Thyroid gland (tissue), 4 donors: ENCODE measurements around the gene LOXL1. TPM values are rescaled to one million over a fixed set of nuclear protein-coding genes. Genes with fewer than 3 reads are reported as not detected.

Experiments used
- DNase-seq, 2 donors: peaks; one replicate each; pipeline ENCODE4 v3.0.0-alpha.2; 2019
- H3K27ac ChIP-seq, 3 donors: fragments of 200-600 bp; sonication (generic); 1 replicate in 2 of 3; 2 replicates in 1 of 3; pipeline ENCODE4 v1.5.1; 2016 to 2019; ENCODE audit warnings: mild to moderate bottlenecking in 1 of 3, moderate library complexity in 1 of 3
- H3K27me3 ChIP-seq: fragments of 200-600 bp; sonication (generic); one replicate; pipeline ENCODE4 v1.5.1; 2019
- H3K36me3 ChIP-seq, 2 donors: fragments of 200-600 bp; sonication (generic); one replicate each; pipeline ENCODE4 v1.5.1; 2016 to 2019
- H3K4me1 ChIP-seq, 2 donors: fragments of 200-600 bp; sonication (generic); one replicate each; pipeline ENCODE4 v1.5.1; 2017 to 2019
- H3K4me3 ChIP-seq, 3 donors: fragments of 200-600 bp; sonication (generic); replicated peaks in 1 of 3; 1 replicate in 2 of 3; 2 replicates in 1 of 3; pipeline ENCODE4 v1.5.1; 2016; ENCODE audit warnings: mild to moderate bottlenecking in 1 of 3
- H3K9me3 ChIP-seq: fragments of 200-600 bp; sonication (generic); one replicate; pipeline ENCODE4 v1.5.1; 2017
- POLR2A ChIP-seq, 2 donors: fragments of 450-650 bp; IDR thresholded peaks; one replicate each; pipeline ENCODE4 v1.6.1; 2017; ENCODE audit warnings: antibody characterized with exemption in 2 of 2, mild to moderate bottlenecking in 2 of 2, moderate library complexity in 1 of 2
- WGBS, 2 donors: methylation state at CpG; one replicate each; pipeline ENCODE4 v1.1.5; 2017; 5-methylcytosine and 5-hydroxymethylcytosine counted together
- intact Hi-C: fragments of 100-400 bp; cut with DNase I; formaldehyde crosslinking; loops from one replicate; pipeline ENCODE4 v1.15.1; 2023
- total RNA-seq, 4 donors: library from RNA; depleted of rRNA; stranded (reverse); fragments of >200 nt; gene quantifications; one replicate each; pipeline ENCODE4 v1.2.3, GENCODE V29; 2016
- TF ChIP-seq, protein P1 (sequence below), 6 experiments: fragments of 200-600 bp in 3 of 6; fragments of 450-650 bp in 3 of 6; sonication (generic) in 3 of 6; IDR thresholded peaks; one replicate each; pipeline ENCODE4 v1.5.1; 2016 to 2019; ENCODE audit warnings: antibody characterized with exemption in 6 of 6, mild to moderate bottlenecking in 2 of 6, inconsistent platforms in 1 of 6, moderate library complexity in 1 of 6

Gene LOXL1
- total RNA-seq, 4 donors from 2014 or later: 9.9 to 15.2 (median 12.0) TPM

DNA sequence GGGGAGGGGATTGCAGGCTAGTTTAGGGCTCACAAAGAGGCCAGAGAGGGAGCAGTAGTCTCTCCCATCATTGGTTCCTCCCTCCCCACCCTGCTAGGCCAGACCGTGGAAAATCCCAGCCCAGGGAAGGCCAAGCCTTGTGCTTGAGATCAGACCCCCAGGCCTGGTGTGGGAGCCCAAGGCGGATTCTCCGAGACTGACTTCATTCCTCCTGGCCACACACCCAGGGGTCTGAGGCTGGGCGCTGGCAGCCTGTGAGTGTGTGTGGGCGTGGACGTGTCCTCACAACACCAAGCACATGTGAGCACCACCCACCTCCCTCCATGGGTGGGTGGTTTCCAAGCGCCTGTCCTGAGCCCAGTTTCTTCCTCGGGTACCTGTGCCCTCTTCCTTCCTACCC, 4.1 kb downstream of the LOXL1 start:
- Histone ChIP-seq H3K27ac (no peak overlapping the region), H3K27me3 (no peaks in the 10 kb centered on the region), H3K4me1 (peaks cover 9 to 13% of the 10 kb centered on the region in 2 donors), H3K4me3 (no peak overlapping the region), H3K9me3 (no peaks in the 10 kb centered on the region), H3K36me3 (no peaks in the 10 kb centered on the region)
- 67 to 68% methylated on average over 6 to 7 of the region's 8 CpGs for WGBS, 2 donors
- DNase-seq: no peak
- TF ChIP-seq, protein P1, sequence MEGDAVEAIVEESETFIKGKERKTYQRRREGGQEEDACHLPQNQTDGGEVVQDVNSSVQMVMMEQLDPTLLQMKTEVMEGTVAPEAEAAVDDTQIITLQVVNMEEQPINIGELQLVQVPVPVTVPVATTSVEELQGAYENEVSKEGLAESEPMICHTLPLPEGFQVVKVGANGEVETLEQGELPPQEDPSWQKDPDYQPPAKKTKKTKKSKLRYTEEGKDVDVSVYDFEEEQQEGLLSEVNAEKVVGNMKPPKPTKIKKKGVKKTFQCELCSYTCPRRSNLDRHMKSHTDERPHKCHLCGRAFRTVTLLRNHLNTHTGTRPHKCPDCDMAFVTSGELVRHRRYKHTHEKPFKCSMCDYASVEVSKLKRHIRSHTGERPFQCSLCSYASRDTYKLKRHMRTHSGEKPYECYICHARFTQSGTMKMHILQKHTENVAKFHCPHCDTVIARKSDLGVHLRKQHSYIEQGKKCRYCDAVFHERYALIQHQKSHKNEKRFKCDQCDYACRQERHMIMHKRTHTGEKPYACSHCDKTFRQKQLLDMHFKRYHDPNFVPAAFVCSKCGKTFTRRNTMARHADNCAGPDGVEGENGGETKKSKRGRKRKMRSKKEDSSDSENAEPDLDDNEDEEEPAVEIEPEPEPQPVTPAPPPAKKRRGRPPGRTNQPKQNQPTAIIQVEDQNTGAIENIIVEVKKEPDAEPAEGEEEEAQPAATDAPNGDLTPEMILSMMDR (IDR thresholded peaks at IDR 0.05): no peak
- TF ChIP-seq POLR2A (IDR thresholded peaks at IDR 0.05): no peak
- intact Hi-C loops: no loop called here

DNA sequence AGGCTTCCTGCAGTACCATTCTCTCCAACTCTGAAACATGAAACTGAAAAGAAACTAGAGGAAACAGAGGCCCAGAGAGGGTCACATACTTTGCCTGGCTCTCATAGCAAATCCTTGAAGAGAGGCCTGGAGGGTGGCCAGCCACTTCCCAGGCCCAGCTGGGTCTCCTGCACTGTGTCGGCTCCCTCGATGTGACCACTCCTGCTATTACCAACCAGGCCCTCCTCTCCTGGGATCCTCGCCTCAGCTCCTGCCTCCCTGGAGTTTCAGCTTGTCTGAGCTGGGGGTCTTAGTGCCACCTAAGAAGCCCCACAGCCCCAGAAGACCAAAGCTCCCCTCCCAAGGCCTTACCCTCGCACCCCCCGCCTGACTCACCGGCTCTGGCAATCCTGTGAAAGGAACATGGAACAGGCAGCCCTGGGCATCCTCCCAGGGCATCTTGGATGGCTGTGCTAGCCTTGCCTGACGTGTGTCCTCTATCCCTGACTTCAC, 4.6 kb downstream of the LOXL1 start:
- no peak for TF ChIP-seq POLR2A (IDR thresholded peaks at IDR 0.05)
- TF ChIP-seq, protein P1 (IDR thresholded peaks at IDR 0.05): no peak
- H3K4me3 ChIP-seq: no peak overlapping the region
- WGBS, 2 donors: 80 to 89% methylated on average over 6 of the region's 7 CpGs
- peaks cover 9% of the 10 kb centered on the region in 2 donors for H3K4me1 ChIP-seq
- H3K9me3 ChIP-seq: no peaks in the 10 kb centered on the region
- intact Hi-C loops: no loop called here
- H3K36me3 ChIP-seq: no peaks in the 10 kb centered on the region
- H3K27me3 ChIP-seq: no peaks in the 10 kb centered on the region
- H3K27ac ChIP-seq: no peak overlapping the region
- DNase-seq: no peak

DNA sequence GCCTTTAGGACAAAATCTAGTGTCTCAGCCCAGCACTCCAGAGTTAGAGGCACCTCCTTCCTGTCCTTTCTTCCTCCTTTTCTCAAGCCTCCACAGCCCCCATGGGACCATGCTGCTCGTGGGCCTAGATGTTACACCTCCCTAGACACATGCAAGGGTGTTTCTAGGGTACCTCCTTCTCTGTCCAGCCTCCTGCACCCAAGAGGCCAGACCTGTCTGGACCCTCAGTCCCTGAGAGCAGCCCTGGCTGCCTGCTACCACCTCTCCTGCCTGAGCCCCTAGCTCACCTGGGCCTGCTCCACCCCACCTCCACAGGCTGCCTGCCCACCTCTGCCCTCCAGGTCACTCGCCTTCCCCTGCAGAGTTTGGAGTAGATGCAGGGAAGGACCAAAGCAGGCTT, 5.2 kb downstream of the LOXL1 start:
- no peak for TF ChIP-seq POLR2A (IDR thresholded peaks at IDR 0.05)
- TF ChIP-seq, protein P1 (IDR thresholded peaks at IDR 0.05): no peak
- Histone ChIP-seq H3K9me3 (no peaks in the 10 kb centered on the region), H3K4me1 (peaks cover 6 to 8% of the 10 kb centered on the region in 2 donors), H3K27ac (no peak overlapping the region), H3K4me3 (no peak overlapping the region), H3K27me3 (no peaks in the 10 kb centered on the region), H3K36me3 (no peaks in the 10 kb centered on the region)
- DNase-seq: no peak
- 68 to 71% methylated on average over 2 of the region's 2 CpGs for WGBS, 2 donors
- intact Hi-C loops: no loop called here

DNA sequence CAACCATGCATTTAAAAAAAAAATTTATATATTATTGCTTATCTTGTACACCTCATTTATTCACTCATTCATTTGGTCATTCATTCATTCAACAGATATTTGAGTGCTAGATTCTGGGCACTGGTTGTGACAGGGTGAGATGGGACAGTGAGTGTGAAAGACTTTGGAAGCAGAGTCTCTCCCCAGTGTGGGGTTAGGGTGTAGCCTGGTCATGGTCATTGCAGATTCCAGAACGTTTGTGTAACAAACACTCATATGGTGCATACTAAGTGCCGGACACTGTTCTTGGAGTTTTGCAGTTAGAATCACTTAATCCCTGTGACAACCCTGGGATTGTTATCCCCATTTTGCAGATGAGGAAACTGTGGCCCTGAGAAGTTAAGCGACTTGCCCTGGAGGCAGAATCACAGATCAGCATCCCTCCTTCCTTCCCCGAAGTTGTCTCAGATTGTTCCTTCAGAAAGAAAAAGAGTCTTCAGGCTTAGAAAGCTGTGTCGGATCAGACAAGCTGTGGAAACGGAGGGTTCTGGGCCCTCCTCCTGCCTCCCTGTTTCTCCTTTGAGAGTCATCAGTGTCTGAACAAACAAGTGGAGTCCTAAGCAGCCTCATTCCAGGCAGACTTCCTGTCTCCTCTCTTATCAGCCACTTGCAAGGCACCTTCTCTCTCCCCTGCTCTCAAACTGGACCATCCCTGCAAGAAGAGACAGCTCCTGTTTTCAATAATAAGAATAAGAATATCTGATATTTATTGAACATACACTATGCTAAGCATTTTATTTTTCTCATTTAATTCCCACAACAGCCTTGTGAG, 6.3 kb downstream of the LOXL1 start:
- peaks cover 5 to 6% of the 10 kb centered on the region in 2 donors for H3K4me1 ChIP-seq
- WGBS, 2 donors: 64 to 80% methylated on average over 6 of the region's 6 CpGs

DNA sequence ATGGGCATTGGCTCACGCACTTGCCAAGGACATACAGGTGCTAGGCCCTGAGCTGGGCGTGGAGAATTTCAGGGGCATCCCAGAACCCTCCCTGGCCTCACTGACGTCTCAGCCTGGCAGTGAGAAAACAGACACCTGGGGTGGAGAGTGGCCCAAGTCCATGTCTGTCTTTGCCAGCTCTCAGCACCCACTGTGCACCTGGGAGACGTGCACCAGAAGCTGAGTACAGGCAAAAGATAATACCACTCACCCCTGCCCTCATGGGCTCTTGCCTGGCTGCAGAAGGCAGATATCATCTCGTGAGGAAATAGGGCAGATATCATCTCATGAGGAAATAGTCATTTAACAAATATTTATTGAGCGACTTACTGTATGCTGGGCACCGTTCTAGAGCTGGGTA, 8.0 kb downstream of the LOXL1 start:
- WGBS, 2 donors: 89 to 96% methylated on average over 5 to 6 of the region's 7 CpGs
- no peaks in the 10 kb centered on the region for H3K9me3 ChIP-seq
- H3K27me3 ChIP-seq: no peaks in the 10 kb centered on the region
- H3K27ac ChIP-seq: no peak overlapping the region
- H3K36me3 ChIP-seq: no peaks in the 10 kb centered on the region
- intact Hi-C loops: no loop called here
- TF ChIP-seq POLR2A (IDR thresholded peaks at IDR 0.05): no peak
- TF ChIP-seq, protein P1 (IDR thresholded peaks at IDR 0.05): no peak
- no peaks in the 10 kb centered on the region for H3K4me1 ChIP-seq
- no peak for DNase-seq
- H3K4me3 ChIP-seq: no peak overlapping the region

More for the DNA sequence above, 6.3 kb downstream of the LOXL1 start:
- Histone ChIP-seq H3K36me3 (no peaks in the 10 kb centered on the region), H3K9me3 (no peaks in the 10 kb centered on the region), H3K4me3 (no peak overlapping the region), H3K27me3 (no peaks in the 10 kb centered on the region), H3K27ac (no peak overlapping the region)
- intact Hi-C loops: no loop called here
- DNase-seq: no peak
- TF ChIP-seq, protein P1 (IDR thresholded peaks at IDR 0.05): no peak
- TF ChIP-seq POLR2A (IDR thresholded peaks at IDR 0.05): no peak
